Mesothelial cell of epicardium (in vitro differentiated cells): ENCODE data around the gene RBBP4. TPM values are rescaled to one million over a fixed set of nuclear protein-coding genes. Genes with fewer than 3 reads are reported as not detected.

ENCODE experiments used
- DNase-seq, 2 experiments: peaks; one replicate each; pipeline ENCODE4 v3.0.0; 2021; ENCODE audit warnings: low spot score in 2 of 2; ENCODE audit not compliant: unreplicated experiment in 2 of 2
- H3K27ac Mint-ChIP-seq: 2 replicates; pipeline ENCODE4 v1.8.0; 2021; ENCODE audit warnings: mixed read lengths
- H3K27me3 Mint-ChIP-seq: 2 replicates; pipeline ENCODE4 v1.8.0; 2021; ENCODE audit warnings: low read depth, mixed read lengths
- H3K36me3 Mint-ChIP-seq: 2 replicates; pipeline ENCODE4 v1.8.0; 2021; ENCODE audit warnings: mixed read lengths
- H3K4me1 Mint-ChIP-seq: 2 replicates; pipeline ENCODE4 v1.8.0; 2021; ENCODE audit warnings: mixed read lengths
- H3K4me3 Mint-ChIP-seq: 2 replicates; pipeline ENCODE4 v1.8.0; 2021; ENCODE audit warnings: mild to moderate bottlenecking, moderate library complexity, mixed read lengths
- H3K9me3 Mint-ChIP-seq: 2 replicates; pipeline ENCODE4 v1.8.0; 2021; ENCODE audit warnings: mixed read lengths
- CTCF ChIP-seq: fragments of 200-600 bp; sonication (generic); IDR thresholded peaks from one replicate; pipeline ENCODE4 v1.5.0; 2021; ENCODE audit warnings: antibody characterized with exemption; ENCODE audit not compliant: unreplicated experiment
- total RNA-seq: library from RNA; stranded (reverse); gene quantifications from 3 replicates; pipeline ENCODE4 v1.2.1, GENCODE V29; 2021

Gene RBBP4
- 387 to 395 TPM (median 388 TPM) in 3 replicates for total RNA-seq

GRCh38 chr1:32650752-32651460, at the start of gene RBBP4:
Gene RBBP4 (plus strand): TSS chr1:32651208. CDS start chr1:32651307, 99 bp downstream.
- Mint-ChIP-seq H3K9me3 (no peaks in the 10 kb centered on the region), H3K36me3 (peaks cover 14% of the 10 kb centered on the region), H3K4me1 (peaks cover 50% of the 10 kb centered on the region), H3K27me3 (no peaks in the 10 kb centered on the region), H3K27ac (peak within 1 kb of the TSS; percentile 99), H3K4me3 (peak within 1 kb of the TSS; percentile 82)
- peak; percentile 97 to 99 for DNase-seq
- no peak for TF ChIP-seq CTCF

- Mint-ChIP-seq H3K9me3 (no peaks in the 10 kb centered on the region), H3K4me1 (no peaks in the 10 kb centered on the region), H3K27ac (no peak overlapping the region), H3K4me3 (no peak overlapping the region), H3K27me3 (no peaks in the 10 kb centered on the region), H3K36me3 (peaks cover 8% of the 10 kb centered on the region)
- TF ChIP-seq CTCF, result no peak
- no peak for DNase-seq
Observed at GRCh38 chr1:32605711-32606424, 45.1 kb upstream of the RBBP4 start.

- Mint-ChIP-seq H3K4me1 (no peaks in the 10 kb centered on the region), H3K27ac (no peak overlapping the region), H3K9me3 (no peaks in the 10 kb centered on the region), H3K27me3 (no peaks in the 10 kb centered on the region), H3K4me3 (no peak overlapping the region), H3K36me3 (peaks cover 5% of the 10 kb centered on the region)
- no peak for TF ChIP-seq CTCF
- DNase-seq, result no peak
Observed at GRCh38 chr1:32606565-32607371, 44.2 kb upstream of the RBBP4 start.

- DNase-seq, result no peak
- Mint-ChIP-seq H3K27me3 (no peaks in the 10 kb centered on the region), H3K4me1 (peaks cover 6% of the 10 kb centered on the region), H3K9me3 (no peaks in the 10 kb centered on the region), H3K4me3 (no peak overlapping the region), H3K27ac (no peak overlapping the region), H3K36me3 (no peaks in the 10 kb centered on the region)
- TF ChIP-seq CTCF, result no peak
Observed at GRCh38 chr1:32609180-32609579, 41.8 kb upstream of the RBBP4 start.

GRCh38 chr1:32611859-32612188, 39.2 kb upstream of the RBBP4 start:
- Mint-ChIP-seq H3K9me3 (no peaks in the 10 kb centered on the region), H3K27ac (no peak overlapping the region), H3K4me3 (peak overlapping the region; percentile 74), H3K4me1 (peaks cover 6% of the 10 kb centered on the region), H3K27me3 (no peaks in the 10 kb centered on the region), H3K36me3 (no peaks in the 10 kb centered on the region)
- TF ChIP-seq CTCF, result no peak
- DNase-seq, result no peak
